Mucosa of descending colon (tissue), 3 donors: Measurements from ENCODE around the gene C18orf63. TPM values are rescaled to one million over a fixed set of nuclear protein-coding genes. Genes with fewer than 3 reads are reported as not detected.
A peak's percentile ranks its signal among the peaks of the same experiment; 100 is the strongest.

Source experiments
- ATAC-seq: fragments of 200-7000 bp; cut with Tn5 transposase; one replicate; pipeline ENCODE4 v1.9.1; 2020; ENCODE audit warnings: mild to moderate bottlenecking, moderate library complexity
- DNase-seq, 3 donors: peaks; one replicate each; pipeline ENCODE4 v3.0.0-alpha.2; 2020
- H3K36me3 ChIP-seq: fragments of 200-600 bp; one replicate; pipeline ENCODE4 v1.8.0; 2021; ENCODE audit warnings: low read depth, mild to moderate bottlenecking
- H3K4me1 ChIP-seq: fragments of 200-600 bp; one replicate; pipeline ENCODE4 v1.8.0; 2021; ENCODE audit warnings: low read depth, mild to moderate bottlenecking
- H3K4me3 ChIP-seq: fragments of 200-600 bp; one replicate; pipeline ENCODE4 v1.8.0; 2021; ENCODE audit warnings: mild to moderate bottlenecking
- H3K9me3 ChIP-seq: fragments of 200-600 bp; one replicate; pipeline ENCODE4 v1.8.0; 2021; ENCODE audit warnings: mild to moderate bottlenecking
- intact Hi-C, 2 donors: fragments of 100-400 bp; cut with DNase I in 1 of 2; cut with micrococcal nuclease in 1 of 2; formaldehyde crosslinking; loops; one replicate each; pipeline versions ENCODE4 v1.11.0 to v1.11.1; 2022; cut with DNase I, micrococcal nuclease
- total RNA-seq, 3 donors: library from RNA; stranded (reverse); fragmentation: NEBNext Ultra II Directional in 2 of 3; extraction: Animal tissue kit (Norgen Biotek cat#: 25700) in 2 of 3; gene quantifications; one replicate each; pipeline versions ENCODE4 v1.2.1 to v1.2.4, GENCODE V29; 2021 to 2023
- TF ChIP-seq, protein P1 (sequence below): fragments of 200-600 bp; IDR thresholded peaks from one replicate; pipeline ENCODE4 v1.8.0; 2022; ENCODE audit warnings: antibody characterized with exemption, mild to moderate bottlenecking
- donor health status: DM: no; HTN: no; CAD: no; lungs with moderate emphysema.
- donor health status: DM: no; HTN: no; CAD: no.
- donor health status: DM: no; HTN: yes; CAD: no.

The C18orf63 gene
- total RNA-seq, 3 donors from 2014 or later = not detected

DNA sequence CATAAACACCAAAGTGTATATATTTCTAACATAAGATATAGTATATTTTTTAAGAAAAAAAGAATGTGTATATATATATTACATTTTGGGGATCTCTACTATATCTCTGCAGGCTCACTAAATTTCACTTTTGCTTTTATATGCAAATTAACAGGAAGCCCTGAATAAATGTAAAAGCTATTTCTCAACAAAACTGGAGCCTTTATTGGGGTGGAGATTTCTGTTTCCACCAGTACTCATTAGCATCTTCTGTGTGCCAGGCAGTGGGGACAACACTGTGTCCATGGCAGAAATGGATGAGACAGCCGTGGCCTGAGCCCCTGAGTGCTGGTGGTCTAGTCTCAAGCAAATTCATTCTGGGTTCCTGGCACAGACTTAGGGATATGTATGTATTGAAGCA is 41.3 kb downstream of the C18orf63 start:
- H3K9me3 ChIP-seq = no peaks in the 10 kb centered on the region
- H3K4me1 ChIP-seq = peaks cover 6% of the 10 kb centered on the region
- DNase-seq (no peak), ATAC-seq (no peak)
- TF ChIP-seq, protein P1, sequence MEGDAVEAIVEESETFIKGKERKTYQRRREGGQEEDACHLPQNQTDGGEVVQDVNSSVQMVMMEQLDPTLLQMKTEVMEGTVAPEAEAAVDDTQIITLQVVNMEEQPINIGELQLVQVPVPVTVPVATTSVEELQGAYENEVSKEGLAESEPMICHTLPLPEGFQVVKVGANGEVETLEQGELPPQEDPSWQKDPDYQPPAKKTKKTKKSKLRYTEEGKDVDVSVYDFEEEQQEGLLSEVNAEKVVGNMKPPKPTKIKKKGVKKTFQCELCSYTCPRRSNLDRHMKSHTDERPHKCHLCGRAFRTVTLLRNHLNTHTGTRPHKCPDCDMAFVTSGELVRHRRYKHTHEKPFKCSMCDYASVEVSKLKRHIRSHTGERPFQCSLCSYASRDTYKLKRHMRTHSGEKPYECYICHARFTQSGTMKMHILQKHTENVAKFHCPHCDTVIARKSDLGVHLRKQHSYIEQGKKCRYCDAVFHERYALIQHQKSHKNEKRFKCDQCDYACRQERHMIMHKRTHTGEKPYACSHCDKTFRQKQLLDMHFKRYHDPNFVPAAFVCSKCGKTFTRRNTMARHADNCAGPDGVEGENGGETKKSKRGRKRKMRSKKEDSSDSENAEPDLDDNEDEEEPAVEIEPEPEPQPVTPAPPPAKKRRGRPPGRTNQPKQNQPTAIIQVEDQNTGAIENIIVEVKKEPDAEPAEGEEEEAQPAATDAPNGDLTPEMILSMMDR = no peak
- H3K4me3 ChIP-seq = no peak overlapping the region
- H3K36me3 ChIP-seq = no peaks in the 10 kb centered on the region
- intact Hi-C loops = loop anchor here in 1 of 2 donors (10.0 kb wide), 1 partner anchor 138 kb away; the partner anchor contains the start of gene CNDP2

- H3K4me3 ChIP-seq = no peak overlapping the region
- H3K36me3 ChIP-seq = no peaks in the 10 kb centered on the region
- intact Hi-C loops = no loop called here
- ATAC-seq (no peak), DNase-seq (no peak)
- no peaks in the 10 kb centered on the region for H3K9me3 ChIP-seq
- H3K4me1 ChIP-seq = peaks cover 6% of the 10 kb centered on the region
- TF ChIP-seq, protein P1 = no peak
Measured at GRCh38 chr18:74360852-74361655, 45.4 kb downstream of the C18orf63 start.

DNA sequence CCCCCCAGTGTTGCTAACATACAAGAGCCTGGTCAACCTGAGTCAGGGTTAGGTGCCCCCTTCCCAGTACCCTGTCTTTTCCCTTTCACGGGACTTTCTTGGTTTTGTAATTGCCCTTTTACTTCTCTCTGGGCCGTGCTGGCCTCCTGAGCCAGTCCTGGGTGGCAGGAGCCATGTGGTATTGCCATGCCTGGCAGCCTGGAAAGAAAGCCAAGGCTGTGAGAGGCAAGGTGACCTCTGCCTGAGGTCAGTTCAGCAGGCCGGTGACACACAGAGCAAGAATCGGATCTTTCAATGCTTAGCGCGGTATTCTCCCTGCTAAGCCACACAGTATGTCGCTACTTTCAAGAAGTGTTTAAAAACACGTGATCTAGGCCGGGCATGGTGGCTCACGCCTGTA is 52.3 kb downstream of the C18orf63 start:
- H3K4me3 ChIP-seq = no peak overlapping the region
- peaks cover 10% of the 10 kb centered on the region for H3K4me1 ChIP-seq
- peaks cover 6% of the 10 kb centered on the region for H3K36me3 ChIP-seq
- H3K9me3 ChIP-seq = no peaks in the 10 kb centered on the region
- intact Hi-C loops = no loop called here
- TF ChIP-seq, protein P1 = no peak
- no peak for DNase-seq
- no peak for ATAC-seq

GRCh38 chr18:74368901-74369705 is 53.5 kb downstream of the C18orf63 start:
- Histone ChIP-seq H3K9me3 (no peaks in the 10 kb centered on the region), H3K36me3 (peaks cover 6% of the 10 kb centered on the region), H3K4me1 (peaks cover 10% of the 10 kb centered on the region), H3K4me3 (no peak overlapping the region)
- intact Hi-C loops = no loop called here
- peak; percentile 80 to 87 (median 84) for DNase-seq
- TF ChIP-seq, protein P1 = no peak
- peak; percentile 92 for ATAC-seq

GRCh38 chr18:74370115-74370514 is 54.5 kb downstream of the C18orf63 start:
- Histone ChIP-seq H3K36me3 (peaks cover 6% of the 10 kb centered on the region), H3K9me3 (no peaks in the 10 kb centered on the region), H3K4me3 (no peak overlapping the region), H3K4me1 (peaks cover 10% of the 10 kb centered on the region)
- intact Hi-C loops = no loop called here
- ATAC-seq (no peak), DNase-seq (no peak)
- TF ChIP-seq, protein P1 = no peak
